HEK293T (cell line): Measurements from ENCODE around the gene LAMC1.

Source experiments
- CTCF ChIA-PET: fragments of 350-600 bp; formaldehyde crosslinking; extraction: SDS; loops from one replicate; lab custom pipeline; 2021; ENCODE audit warnings: antibody characterized with exemption, inconsistent platforms; lab: Yijun Ruan, JAX
- POLR2A ChIA-PET: fragments of 350-600 bp; formaldehyde crosslinking; extraction: SDS; loops from one replicate; lab custom pipeline; 2020; ENCODE audit warnings: antibody characterized with exemption, inconsistent platforms; lab: Yijun Ruan, JAX
- DNase-seq: peaks from one replicate; pipeline ENCODE4 v3.0.0; 2012; ENCODE audit warnings: mixed read lengths; ENCODE audit errors: extremely low spot score
- ARNT ChIP-seq: fragments of 450-650 bp; IDR thresholded peaks from 2 replicates; pipeline ENCODE4 v1.6.1; 2017; ENCODE audit warnings: mild to moderate bottlenecking
- BHLHE40 ChIP-seq: fragments of 450-650 bp; IDR thresholded peaks from 2 replicates; pipeline ENCODE4 v1.6.1; 2016; ENCODE audit warnings: mild to moderate bottlenecking, moderate library complexity, borderline replicate concordance
- CTBP1 ChIP-seq: fragments of 450-650 bp; IDR thresholded peaks from 2 replicates; pipeline ENCODE4 v1.6.1; 2016; ENCODE audit warnings: borderline replicate concordance
- ELF4 ChIP-seq: fragments of 450-650 bp; IDR thresholded peaks from 2 replicates; pipeline ENCODE4 v1.6.1; 2017; ENCODE audit warnings: antibody characterized with exemption
- FOXA1 ChIP-seq: fragments of 450-650 bp; IDR thresholded peaks from 2 replicates; pipeline ENCODE4 v1.6.1; 2016; ENCODE audit warnings: mild to moderate bottlenecking
- FOXK2 ChIP-seq: fragments of 450-650 bp; IDR thresholded peaks from 2 replicates; pipeline ENCODE4 v1.6.1; 2016; ENCODE audit warnings: mild to moderate bottlenecking
- FOXM1 ChIP-seq: fragments of 450-650 bp; IDR thresholded peaks from 2 replicates; pipeline ENCODE4 v1.6.1; 2017; ENCODE audit warnings: mild to moderate bottlenecking, borderline replicate concordance
- HDGF ChIP-seq: fragments of 450-650 bp; IDR thresholded peaks from 2 replicates; pipeline ENCODE4 v1.6.1; 2017; ENCODE audit warnings: antibody characterized with exemption, borderline replicate concordance
- L3MBTL2 ChIP-seq: fragments of 450-650 bp; conservative IDR thresholded peaks from 2 replicates; pipeline ENCODE4 v1.6.1; 2016; ENCODE audit warnings: mild to moderate bottlenecking
- LEF1 ChIP-seq: fragments of 450-650 bp; IDR thresholded peaks from 2 replicates; pipeline ENCODE4 v1.6.1; 2017; ENCODE audit warnings: mild to moderate bottlenecking, borderline replicate concordance
- NFRKB ChIP-seq: fragments of 450-650 bp; IDR thresholded peaks from 2 replicates; pipeline ENCODE4 v1.6.1; 2016; ENCODE audit warnings: mild to moderate bottlenecking, moderate library complexity
- PKNOX1 ChIP-seq: fragments of 450-650 bp; IDR thresholded peaks from 2 replicates; pipeline ENCODE4 v1.6.1; 2016
- SP1 ChIP-seq: fragments of 450-650 bp; IDR thresholded peaks from 2 replicates; pipeline ENCODE4 v1.6.1; 2017
- SUZ12 ChIP-seq: fragments of 450-650 bp; IDR thresholded peaks from 2 replicates; pipeline ENCODE4 v1.6.1; 2016; ENCODE audit warnings: mild to moderate bottlenecking
- TARDBP ChIP-seq: fragments of 450-650 bp; IDR thresholded peaks from 2 replicates; pipeline ENCODE4 v1.6.1; 2016
- ZNF384 ChIP-seq: fragments of 450-650 bp; IDR thresholded peaks from 2 replicates; pipeline ENCODE4 v1.6.1; 2016

Gene LAMC1

GRCh38 chr1:183166454-183166853, 143.2 kb downstream of the LAMC1 start:
- POLR2A ChIA-PET, result no interaction called here
- TF ChIP-seq SP1 (no peak), NFRKB (no peak), FOXM1 (no peak), BHLHE40 (no peak), PKNOX1 (no peak), TARDBP (no peak), SUZ12 (no peak), ARNT (no peak), ZNF384 (no peak), ELF4 (no peak), LEF1 (no peak), FOXA1 (no peak), CTBP1 (no peak), FOXK2 (no peak), HDGF (no peak)
- CTCF ChIA-PET, result interaction anchor here (0.9 kb wide), 1 partner anchor 62 kb away, joined by 3 read pairs; no protein-coding TSS in a partner anchor
- DNase-seq, result no peak

- TF ChIP-seq TARDBP (no peak), FOXA1 (no peak), ELF4 (no peak), FOXK2 (no peak), FOXM1 (no peak), NFRKB (no peak), SUZ12 (no peak), ARNT (no peak), PKNOX1 (no peak), L3MBTL2 (no peak), CTBP1 (no peak), SP1 (no peak), ZNF384 (no peak), BHLHE40 (no peak), LEF1 (no peak), HDGF (no peak)
- POLR2A ChIA-PET, result interaction anchor here (0.6 kb wide), 1 partner anchor 63 kb away, joined by 3 read pairs; no protein-coding TSS in a partner anchor
- CTCF ChIA-PET, result interaction anchor here (0.6 kb wide), 1 partner anchor 126 kb away, joined by 4 read pairs; no protein-coding TSS in a partner anchor
- DNase-seq, result no peak
These were observed 144.5 kb downstream of the LAMC1 start for GRCh38 chr1:183167676-183168075.

DNA sequence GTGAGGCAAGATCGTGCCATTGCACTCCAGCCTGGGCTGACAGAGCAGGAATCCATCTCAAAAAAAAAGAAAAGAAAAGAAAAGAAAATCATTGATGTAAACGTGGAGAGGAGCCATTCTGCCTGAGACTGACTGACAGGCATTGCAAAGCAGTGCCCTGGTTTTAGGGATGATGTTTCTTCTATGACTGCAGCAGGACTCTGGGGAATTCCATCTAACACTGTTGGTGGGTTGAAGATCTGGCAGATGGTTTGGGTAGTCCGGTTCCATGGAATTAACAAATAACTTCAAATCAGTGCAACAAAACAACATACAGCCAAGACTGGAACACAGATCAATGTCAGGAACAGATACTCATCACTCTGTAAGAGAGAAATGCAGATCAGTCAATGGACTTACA, 145.1 kb downstream of the LAMC1 start:
- ChIA-PET CTCF (interaction anchor here (0.6 kb wide), 1 partner anchor 127 kb away, joined by 4 read pairs; no protein-coding TSS in a partner anchor), POLR2A (interaction anchor here (0.6 kb wide), 1 partner anchor 62 kb away, joined by 3 read pairs; no protein-coding TSS in a partner anchor)
- DNase-seq, result no peak
- no peak for TF ChIP-seq HDGF
- no peak for TF ChIP-seq FOXK2
- no peak for TF ChIP-seq CTBP1
- no peak for TF ChIP-seq ARNT
- no peak for TF ChIP-seq L3MBTL2
- TF ChIP-seq SUZ12, result no peak
- TF ChIP-seq FOXM1, result no peak
- no peak for TF ChIP-seq PKNOX1
- TF ChIP-seq NFRKB, result no peak
- no peak for TF ChIP-seq ZNF384
- no peak for TF ChIP-seq LEF1
- no peak for TF ChIP-seq FOXA1
- no peak for TF ChIP-seq TARDBP
- TF ChIP-seq BHLHE40, result no peak
- no peak for TF ChIP-seq ELF4
- no peak for TF ChIP-seq SP1

DNA sequence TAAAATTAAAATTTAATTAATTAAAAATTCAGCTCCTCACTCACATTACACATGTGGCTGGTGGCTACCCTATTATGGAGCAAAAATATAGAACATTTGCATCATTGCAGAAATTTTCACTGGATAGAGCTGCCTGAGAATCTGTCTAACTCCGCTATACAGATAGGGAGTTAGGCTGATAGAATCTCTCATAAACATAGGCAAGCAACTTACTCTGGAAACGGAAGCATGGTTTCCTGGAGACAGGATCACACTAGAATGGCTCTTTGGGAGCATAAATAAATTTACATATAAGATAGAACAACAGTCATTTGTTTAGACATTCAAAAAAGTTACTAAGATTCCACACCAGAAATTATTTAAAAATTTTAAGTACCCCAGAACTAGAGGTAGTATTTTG, 150.6 kb downstream of the LAMC1 start:
- ChIA-PET POLR2A (no interaction called here), CTCF (interaction anchor here (0.5 kb wide), 1 partner anchor 61 kb away, joined by 3 read pairs; no protein-coding TSS in a partner anchor)
- DNase-seq, result no peak
- TF ChIP-seq SUZ12 (no peak), NFRKB (no peak), LEF1 (no peak), ELF4 (no peak), L3MBTL2 (no peak), ZNF384 (no peak)

- DNase-seq, result no peak
- ChIA-PET CTCF (no interaction called here), POLR2A (no interaction called here)
- TF ChIP-seq SP1 (no peak), PKNOX1 (no peak), TARDBP (no peak), NFRKB (no peak), SUZ12 (no peak), FOXM1 (no peak), L3MBTL2 (no peak), ARNT (no peak), BHLHE40 (no peak), HDGF (no peak), ZNF384 (no peak), LEF1 (no peak), CTBP1 (no peak), FOXA1 (no peak), FOXK2 (no peak), ELF4 (no peak)
These were observed 152.4 kb downstream of the LAMC1 start for GRCh38 chr1:183175631-183176030.
